Measurements from ENCODE around the gene BAIAP2L1. TPM values are rescaled to one million over a fixed set of nuclear protein-coding genes. Genes with fewer than 3 reads are reported as not detected.
"Not testable (repeated sequence)": the region's sequence is repeated elsewhere in the genome, so short reads cannot be mapped to it uniquely, and the experiment has no call there.

Gene BAIAP2L1
- total RNA-seq, 2 experiments from 2014 or later = 2.3 to 3.0 TPM

DNA sequence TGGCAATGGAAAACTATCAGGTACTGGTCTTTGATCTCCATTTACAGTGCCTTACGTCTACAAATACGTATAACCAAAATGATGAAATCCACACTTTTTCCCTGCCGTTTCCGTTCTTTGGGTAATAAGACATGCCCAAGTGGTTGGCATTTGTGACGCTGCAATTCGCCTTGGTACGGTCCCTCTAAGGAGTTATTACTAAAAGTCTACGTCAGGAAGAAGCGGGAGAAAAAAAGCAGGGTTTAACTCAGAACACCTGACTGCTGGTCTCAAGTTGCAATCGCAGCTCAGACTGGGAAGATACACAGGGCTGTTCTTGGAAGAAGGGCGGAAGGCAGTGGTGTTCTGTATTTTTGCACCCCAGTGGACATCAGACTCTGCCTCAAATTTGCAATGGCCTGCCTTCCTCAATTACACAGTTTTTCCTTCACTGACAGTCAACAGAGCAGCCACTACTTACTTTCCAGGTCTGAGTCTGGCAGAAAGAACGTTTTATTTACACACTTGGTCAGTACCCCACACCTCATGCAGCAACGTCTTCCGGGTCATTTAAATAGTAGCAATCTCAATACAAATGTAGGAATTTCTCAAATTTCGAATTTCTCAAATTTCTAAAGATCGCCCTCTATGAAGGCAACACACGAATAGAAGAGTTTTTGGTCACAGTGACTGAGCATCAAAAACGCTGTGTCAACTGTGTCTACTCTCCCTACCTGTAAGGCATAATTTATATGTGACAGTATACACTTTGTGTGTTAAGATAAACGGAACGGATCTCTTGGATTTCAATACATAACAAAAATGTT is 2.1 kb downstream of the BAIAP2L1 start:
- ChIA-PET POLR2A (no interaction called here), CTCF (interaction anchor here (0.9 kb wide), 1 partner anchor 8 kb away, joined by 3 read pairs; no protein-coding TSS in a partner anchor)
- intact Hi-C loops (cut with DNase I, micrococcal nuclease) = no loop called here
- DNase-seq (no peak), ATAC-seq (no peak)
- Mint-ChIP-seq H3K4me1 (peaks cover 7% of the 10 kb centered on the region), H3K9me3 (ENCODE audit: low read depth) (no peaks in the 10 kb centered on the region), H3K4me3 (no peak overlapping the region), H3K27me3 (peaks cover 19% of the 10 kb centered on the region), H3K36me3 (ENCODE audit: low read depth) (no peaks in the 10 kb centered on the region), H3K27ac (no peak overlapping the region)

DNA sequence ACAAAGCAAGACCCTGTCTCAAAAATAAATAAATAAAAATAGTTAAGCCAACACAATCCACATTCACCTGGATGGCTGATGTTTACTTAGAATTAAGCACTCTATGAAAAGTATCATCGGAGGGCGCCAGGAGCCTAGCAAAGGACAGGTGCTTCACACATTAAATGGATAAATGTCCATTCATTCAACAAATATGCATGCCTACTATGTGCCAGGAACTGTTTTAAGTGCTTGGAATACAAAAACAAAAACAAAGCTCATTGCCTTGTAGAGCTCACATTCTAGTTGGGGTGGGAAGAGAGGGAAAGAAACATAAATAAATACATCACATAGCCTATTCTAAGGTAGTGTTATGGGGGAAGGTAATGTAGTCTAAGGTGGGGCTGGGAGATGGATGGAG is 4.1 kb downstream of the BAIAP2L1 start:
- no peak overlapping the region for H3K27ac Mint-ChIP-seq
- H3K4me1 Mint-ChIP-seq = peaks cover 7% of the 10 kb centered on the region
- intact Hi-C loops (cut with DNase I, micrococcal nuclease) = no loop called here
- no peaks in the 10 kb centered on the region for H3K9me3 Mint-ChIP-seq (ENCODE audit: low read depth)
- H3K4me3 Mint-ChIP-seq = no peak overlapping the region
- ATAC-seq (no peak), DNase-seq (no peak)
- peaks cover 19% of the 10 kb centered on the region for H3K27me3 Mint-ChIP-seq
- H3K36me3 Mint-ChIP-seq (ENCODE audit: low read depth) = no peaks in the 10 kb centered on the region
- ChIA-PET POLR2A (no interaction called here), CTCF (no interaction called here)

DNA sequence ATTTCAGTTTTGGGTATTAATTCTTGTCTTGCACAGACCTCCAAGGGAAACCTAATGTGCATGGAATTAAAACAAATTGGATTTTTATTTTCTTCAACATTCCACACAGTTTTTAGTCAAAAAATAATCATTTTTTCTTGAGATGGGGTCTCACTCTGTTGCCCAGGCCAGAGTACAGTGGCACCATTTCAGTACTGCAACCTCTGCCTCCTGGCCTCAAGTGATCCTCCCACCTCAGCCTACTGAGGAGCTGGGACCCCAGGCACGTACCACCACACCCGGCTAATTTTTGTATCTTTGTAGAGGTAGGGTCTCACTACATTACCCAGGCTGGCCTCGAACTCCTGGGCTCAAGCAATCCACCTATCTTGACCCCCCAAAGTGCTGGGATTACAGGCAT is 4.9 kb downstream of the BAIAP2L1 start:
- CTCF ChIA-PET = no interaction called here

DNA sequence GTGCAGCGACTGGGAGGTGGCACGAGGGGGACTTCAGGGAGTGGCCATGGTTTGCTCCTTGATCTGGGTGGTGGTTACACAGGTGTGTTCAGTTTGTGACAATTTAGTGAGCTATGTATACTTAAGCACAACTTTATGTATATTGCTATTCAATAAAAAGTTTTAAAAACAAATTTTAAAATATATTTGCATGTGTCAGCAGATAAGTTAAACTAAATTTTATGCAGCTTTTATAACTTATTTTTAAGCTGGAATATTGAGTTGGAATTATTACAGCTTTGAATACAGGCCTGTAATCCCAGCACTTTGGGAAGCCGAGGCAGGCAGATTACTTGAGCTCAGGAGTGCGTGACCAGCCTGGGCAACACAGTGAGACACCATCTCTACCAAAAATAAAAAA is 5.4 kb downstream of the BAIAP2L1 start:
- H3K9me3 Mint-ChIP-seq (ENCODE audit: low read depth) = no peaks in the 10 kb centered on the region
- peaks cover 19% of the 10 kb centered on the region for H3K27me3 Mint-ChIP-seq
- no peak for ATAC-seq
- H3K4me3 Mint-ChIP-seq = no peak overlapping the region
- H3K4me1 Mint-ChIP-seq = peaks cover 5% of the 10 kb centered on the region
- POLR2A ChIA-PET = no interaction called here
- no peak overlapping the region for H3K27ac Mint-ChIP-seq
- H3K36me3 Mint-ChIP-seq (ENCODE audit: low read depth) = no peaks in the 10 kb centered on the region
- no peak for DNase-seq
- intact Hi-C loops (cut with DNase I, micrococcal nuclease) = no loop called here
- CTCF ChIA-PET = no interaction called here

More for the DNA sequence above, 4.9 kb downstream of the BAIAP2L1 start:
- H3K36me3 Mint-ChIP-seq (ENCODE audit: low read depth) = no peaks in the 10 kb centered on the region
- H3K27ac Mint-ChIP-seq = no peak overlapping the region
- DNase-seq (no peak), ATAC-seq (no peak)
- no peaks in the 10 kb centered on the region for H3K9me3 Mint-ChIP-seq (ENCODE audit: low read depth)
- H3K4me1 Mint-ChIP-seq = peaks cover 5% of the 10 kb centered on the region
- intact Hi-C loops (cut with DNase I, micrococcal nuclease) = no loop called here
- H3K27me3 Mint-ChIP-seq = peaks cover 19% of the 10 kb centered on the region
- no peak overlapping the region for H3K4me3 Mint-ChIP-seq
- POLR2A ChIA-PET = no interaction called here

DNA sequence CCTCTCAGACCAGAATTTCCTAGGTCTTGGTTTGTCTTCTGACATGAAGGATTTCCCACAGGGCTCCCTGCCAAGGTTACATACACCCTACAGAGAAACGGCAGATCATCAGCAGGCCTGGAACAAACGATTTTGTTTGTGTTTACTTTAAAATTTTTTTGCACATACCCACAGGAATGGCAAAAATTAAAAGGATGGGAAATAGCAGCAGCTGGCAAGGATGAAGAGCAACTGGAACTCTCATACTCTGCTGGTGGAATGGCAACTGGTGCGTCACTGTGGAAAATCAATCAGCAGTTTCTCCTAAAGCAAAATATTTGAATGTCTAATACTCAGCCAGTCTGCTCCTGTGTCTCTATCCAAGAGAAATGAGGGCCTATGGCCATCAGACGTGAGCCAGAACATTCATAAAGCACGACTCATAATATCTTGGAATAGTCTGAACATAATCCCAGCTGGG is 6.5 kb downstream of the BAIAP2L1 start:
- Mint-ChIP-seq H3K9me3 (ENCODE audit: low read depth) (no peaks in the 10 kb centered on the region), H3K36me3 (ENCODE audit: low read depth) (no peaks in the 10 kb centered on the region), H3K4me3 (no peak overlapping the region), H3K4me1 (peaks cover 1% of the 10 kb centered on the region), H3K27me3 (peaks cover 15% of the 10 kb centered on the region), H3K27ac (no peak overlapping the region)
- ATAC-seq = no peak
- no peak for DNase-seq
- ChIA-PET CTCF (no interaction called here), POLR2A (no interaction called here)
- intact Hi-C loops (cut with DNase I, micrococcal nuclease) = no loop called here

DNA sequence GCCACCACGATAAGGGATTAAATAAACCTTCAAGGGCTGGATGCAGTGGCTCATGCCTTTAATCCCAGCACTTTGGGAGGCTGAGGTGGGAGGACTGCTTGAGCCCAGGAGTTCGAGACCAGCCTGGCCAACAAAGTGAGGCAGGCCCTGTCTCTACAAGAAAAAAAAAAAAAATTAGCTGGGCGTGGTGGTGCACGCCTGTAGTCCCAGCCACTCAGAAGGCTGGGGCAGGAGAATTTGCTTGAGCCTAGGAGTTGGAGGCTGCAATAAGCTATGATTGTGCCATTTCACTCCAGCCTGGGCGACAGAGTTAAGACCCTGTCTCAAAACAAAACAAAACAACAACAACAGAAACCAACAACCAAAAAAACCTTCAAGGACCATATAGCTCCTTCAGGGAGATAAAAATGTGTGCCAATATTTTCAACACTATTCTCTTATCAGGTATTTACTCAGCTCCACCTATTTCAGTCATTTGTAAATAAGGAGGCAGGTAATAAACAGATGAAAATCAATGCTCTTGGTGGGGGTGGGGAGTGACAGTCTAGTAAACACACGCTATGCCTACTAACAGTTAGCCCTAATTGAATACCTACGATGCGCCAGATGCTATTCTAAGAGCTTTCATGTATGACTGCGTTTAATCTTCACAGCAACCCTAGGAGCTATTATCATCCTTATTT is 13.2 kb downstream of the BAIAP2L1 start:
- Mint-ChIP-seq H3K4me3 (no peak overlapping the region), H3K4me1 (no peaks in the 10 kb centered on the region), H3K9me3 (ENCODE audit: low read depth) (no peaks in the 10 kb centered on the region), H3K27me3 (peaks cover 2% of the 10 kb centered on the region), H3K36me3 (ENCODE audit: low read depth) (no peaks in the 10 kb centered on the region), H3K27ac (no peak overlapping the region)
- ChIA-PET CTCF (interaction anchor here (0.6 to 0.7 kb wide), 2 partner anchors 8 to 15 kb away, joined by 3 to 6 read pairs; no protein-coding TSS in a partner anchor), POLR2A (no interaction called here)
- DNase-seq = no peak
- no peak for ATAC-seq
- intact Hi-C loops (cut with DNase I, micrococcal nuclease) = no loop called here

DNA sequence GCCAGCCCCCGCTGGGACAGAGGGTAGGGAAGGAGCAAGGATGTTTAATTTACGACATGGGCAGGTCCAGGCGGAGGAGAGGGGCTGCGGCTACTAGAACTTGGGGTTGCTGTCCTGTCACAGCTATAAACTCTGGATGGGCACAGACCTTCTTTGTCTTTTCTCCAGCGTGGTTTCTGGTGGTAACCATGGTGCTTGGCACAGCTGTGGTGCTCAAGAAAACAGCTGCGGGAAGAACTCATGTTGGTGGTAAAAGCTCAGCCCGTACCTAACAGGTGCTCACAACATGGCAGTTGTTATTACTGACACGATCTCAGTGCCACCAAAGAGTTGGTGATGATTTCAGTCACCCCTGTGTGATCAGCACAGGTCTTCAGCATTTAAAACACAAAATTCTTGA is 13.8 kb downstream of the BAIAP2L1 start:
- no peak for ATAC-seq
- H3K4me1 Mint-ChIP-seq = no peaks in the 10 kb centered on the region
- ChIA-PET CTCF (no interaction called here), POLR2A (no interaction called here)
- no peak overlapping the region for H3K27ac Mint-ChIP-seq
- intact Hi-C loops (cut with DNase I, micrococcal nuclease) = no loop called here
- H3K4me3 Mint-ChIP-seq = no peak overlapping the region
- no peaks in the 10 kb centered on the region for H3K36me3 Mint-ChIP-seq (ENCODE audit: low read depth)
- peaks cover 2% of the 10 kb centered on the region for H3K27me3 Mint-ChIP-seq
- no peaks in the 10 kb centered on the region for H3K9me3 Mint-ChIP-seq (ENCODE audit: low read depth)
- no peak for DNase-seq

DNA sequence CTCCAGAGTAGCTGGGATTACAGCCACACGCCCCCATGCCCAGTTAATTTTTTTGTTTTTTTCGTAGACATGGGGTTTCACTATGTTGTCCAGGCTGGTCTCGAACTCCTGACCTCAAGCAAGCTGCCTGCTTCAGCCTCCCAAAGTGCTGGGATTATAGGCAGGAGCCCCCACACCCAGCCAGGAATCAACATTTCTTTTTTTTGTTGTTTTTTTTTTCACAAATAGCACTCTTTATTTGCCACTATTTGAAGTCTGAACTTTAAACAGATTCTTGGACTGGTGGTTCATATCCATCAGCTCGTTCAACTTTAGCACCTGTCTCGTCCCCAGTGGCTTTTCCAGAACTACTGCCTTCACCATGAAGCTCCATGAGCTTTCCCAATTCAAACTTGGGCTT is 15.4 kb downstream of the BAIAP2L1 start:
- H3K9me3 Mint-ChIP-seq (ENCODE audit: low read depth); H3K36me3 Mint-ChIP-seq (ENCODE audit: low read depth); H3K27ac Mint-ChIP-seq; POLR2A ChIA-PET; DNase-seq; H3K4me3 Mint-ChIP-seq; H3K4me1 Mint-ChIP-seq; intact Hi-C loops (cut with DNase I, micrococcal nuclease); H3K27me3 Mint-ChIP-seq; ATAC-seq; CTCF ChIA-PET: not testable (repeated sequence)

DNA sequence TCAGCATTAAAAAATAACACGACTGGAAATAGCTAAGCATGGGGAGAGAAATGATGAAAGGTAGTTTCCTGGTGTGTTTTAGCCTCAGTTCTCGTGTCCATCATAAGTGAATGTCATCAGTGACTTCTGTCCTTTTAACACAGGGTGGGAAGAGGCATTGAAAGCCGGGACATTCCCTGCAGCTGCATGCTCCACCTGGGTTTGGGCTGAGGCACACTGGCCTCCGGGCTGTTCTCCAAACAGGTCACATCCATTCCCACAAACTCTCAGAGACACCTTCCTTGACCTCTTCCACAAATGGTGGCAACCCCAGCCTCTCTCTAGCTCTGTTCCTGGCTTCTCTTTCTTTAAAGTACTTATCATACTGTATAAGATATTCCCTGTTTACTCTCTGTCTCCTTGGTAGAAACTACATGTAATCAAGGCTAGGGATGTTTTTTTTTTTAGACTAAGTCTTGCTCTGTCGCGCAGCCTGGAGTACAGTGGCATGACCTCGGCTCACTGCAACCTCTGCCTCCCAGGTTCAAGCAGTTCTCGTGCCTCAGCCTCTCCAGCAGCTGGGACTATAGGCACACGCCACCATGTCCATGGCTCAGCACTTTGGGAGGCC is 22.6 kb downstream of the BAIAP2L1 start:
- no peaks in the 10 kb centered on the region for H3K9me3 Mint-ChIP-seq (ENCODE audit: low read depth)
- no peaks in the 10 kb centered on the region for H3K36me3 Mint-ChIP-seq (ENCODE audit: low read depth)
- no peak for ATAC-seq
- H3K27me3 Mint-ChIP-seq = no peaks in the 10 kb centered on the region
- no peak for DNase-seq
- no peaks in the 10 kb centered on the region for H3K4me1 Mint-ChIP-seq
- H3K27ac Mint-ChIP-seq = no peak overlapping the region
- ChIA-PET CTCF (interaction anchor here (0.9 kb wide), 1 partner anchor 24 kb away, joined by 3 read pairs; no protein-coding TSS in a partner anchor), POLR2A (interaction anchor here (0.6 kb wide), 1 partner anchor 81 kb away, joined by 3 read pairs; no protein-coding TSS in a partner anchor)
- intact Hi-C loops (cut with DNase I, micrococcal nuclease) = no loop called here
- no peak overlapping the region for H3K4me3 Mint-ChIP-seq

DNA sequence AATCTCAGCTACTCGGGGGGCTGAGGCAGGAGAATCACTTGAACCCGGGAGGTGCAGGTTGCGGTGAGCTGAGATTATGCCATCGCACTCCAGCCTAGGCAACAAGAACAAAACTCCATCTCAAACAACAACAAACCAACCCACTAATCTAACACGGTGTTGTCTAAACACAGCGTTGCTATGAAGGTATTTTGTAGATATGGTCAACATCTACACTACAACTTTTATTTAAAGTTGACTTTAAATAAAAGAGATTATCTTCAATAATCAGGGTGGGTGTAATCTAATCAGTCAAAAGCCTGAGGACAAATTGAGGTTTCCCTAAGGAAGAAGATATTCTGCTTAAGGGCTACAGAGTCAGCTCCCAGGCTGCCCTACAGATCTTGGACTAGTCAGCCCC is 24.2 kb downstream of the BAIAP2L1 start:
- ChIA-PET POLR2A (no interaction called here), CTCF (no interaction called here)
- intact Hi-C loops (cut with DNase I, micrococcal nuclease) = no loop called here
- DNase-seq = no peak
- no peak for ATAC-seq
- H3K9me3 Mint-ChIP-seq (ENCODE audit: low read depth) = no peaks in the 10 kb centered on the region
- no peak overlapping the region for H3K27ac Mint-ChIP-seq
- H3K4me1 Mint-ChIP-seq = no peaks in the 10 kb centered on the region
- no peak overlapping the region for H3K4me3 Mint-ChIP-seq
- H3K27me3 Mint-ChIP-seq = no peaks in the 10 kb centered on the region
- no peaks in the 10 kb centered on the region for H3K36me3 Mint-ChIP-seq (ENCODE audit: low read depth)

DNA sequence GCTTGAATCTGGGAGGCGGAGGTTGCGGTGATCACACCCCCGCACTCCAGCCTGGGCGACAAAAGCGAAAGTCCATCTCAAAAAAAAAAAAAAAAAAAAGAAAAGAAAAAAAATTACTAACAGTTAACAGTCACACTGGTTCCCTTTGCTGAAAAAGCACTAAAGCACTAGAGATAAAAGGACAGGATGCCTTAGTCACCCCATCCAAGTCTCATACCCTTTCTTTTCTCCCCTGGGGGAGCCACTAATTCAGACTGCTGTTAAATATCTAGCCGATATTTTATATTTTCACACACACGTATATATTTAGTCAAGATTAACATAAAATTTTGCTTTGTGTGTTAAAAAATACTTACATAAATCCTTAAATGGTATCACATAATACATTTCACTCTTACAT is 25.2 kb downstream of the BAIAP2L1 start:
- Mint-ChIP-seq H3K4me3 (no peak overlapping the region), H3K36me3 (ENCODE audit: low read depth) (no peaks in the 10 kb centered on the region), H3K9me3 (ENCODE audit: low read depth) (no peaks in the 10 kb centered on the region), H3K4me1 (no peaks in the 10 kb centered on the region), H3K27ac (no peak overlapping the region), H3K27me3 (no peaks in the 10 kb centered on the region)
- DNase-seq (no peak), ATAC-seq (no peak)
- ChIA-PET POLR2A (no interaction called here), CTCF (no interaction called here)
- intact Hi-C loops (cut with DNase I, micrococcal nuclease) = no loop called here

DNA sequence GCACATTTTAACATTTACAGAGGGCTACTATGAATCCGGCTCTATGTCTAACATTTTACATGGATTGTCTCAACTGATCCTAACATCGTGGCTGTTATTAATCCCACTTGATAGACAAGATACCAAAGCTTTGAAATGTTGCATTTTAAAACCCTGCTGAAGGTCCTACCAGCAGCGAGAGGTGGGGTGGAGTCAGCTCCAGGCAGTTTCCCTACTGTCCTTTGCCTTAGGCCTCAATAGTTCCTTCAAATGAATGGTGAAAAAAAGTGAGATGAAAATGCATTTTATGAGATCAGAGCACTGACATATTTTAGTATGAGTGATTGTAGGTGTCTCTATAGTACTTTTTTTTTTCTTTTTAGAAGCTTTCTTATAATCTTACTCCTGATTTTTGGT is 26.6 kb downstream of the BAIAP2L1 start:
- no peaks in the 10 kb centered on the region for H3K4me1 Mint-ChIP-seq
- ChIA-PET POLR2A (no interaction called here), CTCF (no interaction called here)
- DNase-seq (no peak), ATAC-seq (no peak)
- H3K27me3 Mint-ChIP-seq = no peaks in the 10 kb centered on the region
- H3K4me3 Mint-ChIP-seq = no peak overlapping the region
- no peak overlapping the region for H3K27ac Mint-ChIP-seq
- intact Hi-C loops (cut with DNase I, micrococcal nuclease) = no loop called here
- H3K36me3 Mint-ChIP-seq (ENCODE audit: low read depth) = no peaks in the 10 kb centered on the region
- no peaks in the 10 kb centered on the region for H3K9me3 Mint-ChIP-seq (ENCODE audit: low read depth)
